HepG2 (cell line): ENCODE measurements around the gene MNAT1. TPM values are rescaled to one million over a fixed set of nuclear protein-coding genes. Genes with fewer than 3 reads are reported as not detected.

Experiments
- CHD2 ChIP-seq: IDR thresholded peaks from 2 replicates; pipeline ENCODE4 v1.6.1; 2011; ENCODE audit warnings: low read depth, low read length, improper control_type of control experiment
- DNMT3B ChIP-seq: conservative IDR thresholded peaks from 2 replicates; pipeline ENCODE4 v1.6.1; 2016; ENCODE audit warnings: missing biosample characterization, control low read depth
- EHMT2 ChIP-seq: fragments of 200-600 bp; sonication (generic); IDR thresholded peaks from 2 replicates; pipeline ENCODE4 v1.7.0; 2017; ENCODE audit warnings: antibody characterized with exemption, low read depth, low read length, borderline replicate concordance
- GATAD1 ChIP-seq: IDR thresholded peaks from 2 replicates; pipeline ENCODE4 v1.6.1; 2016; ENCODE audit warnings: missing genetic modification reagents, missing compliant biosample characterization
- HHEX ChIP-seq: IDR thresholded peaks from 2 replicates; pipeline ENCODE4 v1.6.1; 2016; ENCODE audit warnings: control low read depth
- HMG20A ChIP-seq: IDR thresholded peaks from 2 replicates; pipeline ENCODE4 v1.6.1; 2016; ENCODE audit warnings: borderline replicate concordance
- HNRNPL ChIP-seq: fragments of 200-400 bp; formaldehyde crosslinking; IDR thresholded peaks from 2 replicates; pipeline ENCODE4 v1.6.1; 2017; ENCODE audit warnings: mild to moderate bottlenecking, low read depth, low read length
- HNRNPUL1 ChIP-seq: fragments of 200-400 bp; formaldehyde crosslinking; IDR thresholded peaks from 2 replicates; pipeline ENCODE4 v1.6.1; 2017; ENCODE audit warnings: low read depth, mild to moderate bottlenecking, low read length, moderate library complexity
- HOXD1 ChIP-seq: sonication (generic); formaldehyde crosslinking; IDR thresholded peaks from 2 replicates; pipeline ENCODE4 v1.5.0; 2020; ENCODE audit warnings: missing genetic modification reagents
- KAT7 ChIP-seq: IDR thresholded peaks from 2 replicates; pipeline ENCODE4 v1.6.1; 2018; ENCODE audit warnings: borderline replicate concordance, missing compliant biosample characterization
- MXI1 ChIP-seq: IDR thresholded peaks from 3 replicates; pipeline ENCODE4 v1.6.1; 2012; ENCODE audit warnings: low read depth, low read length, inconsistent platforms, borderline replicate concordance
- NFKBIZ ChIP-seq: IDR thresholded peaks from 2 replicates; pipeline ENCODE4 v1.6.1; 2018; ENCODE audit warnings: missing genetic modification reagents, missing compliant biosample characterization
- PHF21A ChIP-seq: sonication (generic); formaldehyde crosslinking; IDR thresholded peaks from 2 replicates; pipeline ENCODE4 v1.5.0; 2020; ENCODE audit warnings: mild to moderate bottlenecking, missing genetic modification reagents
- PHF5A ChIP-seq: IDR thresholded peaks from one replicate; pipeline ENCODE4 v1.6.1; 2018; ENCODE audit warnings: low read depth, missing genetic modification reagents; ENCODE audit not compliant: unreplicated experiment
- POLR2AphosphoS2 ChIP-seq: IDR thresholded peaks from 2 replicates; pipeline ENCODE4 v1.6.1; 2011; ENCODE audit warnings: low read depth, low read length, improper control_type of control experiment
- RBFOX2 ChIP-seq: fragments of 200-400 bp; formaldehyde crosslinking; IDR thresholded peaks from 2 replicates; pipeline ENCODE4 v1.6.1; 2017; ENCODE audit warnings: low read depth, mild to moderate bottlenecking, low read length
- SAFB2 ChIP-seq: sonication (generic); formaldehyde crosslinking; IDR thresholded peaks from 2 replicates; pipeline ENCODE4 v1.5.1; 2020; ENCODE audit warnings: missing genetic modification reagents, low read depth, mild to moderate bottlenecking, borderline replicate concordance
- SAP130 ChIP-seq: IDR thresholded peaks from 2 replicates; pipeline ENCODE4 v1.6.1; 2016; ENCODE audit warnings: low read depth
- SKI ChIP-seq: fragments of 450-650 bp; IDR thresholded peaks from one replicate; pipeline ENCODE4 v1.6.1; 2018; ENCODE audit warnings: mild to moderate bottlenecking; ENCODE audit not compliant: partially characterized antibody
- SRSF4 ChIP-seq: fragments of 200-400 bp; formaldehyde crosslinking; IDR thresholded peaks from one replicate; pipeline ENCODE4 v1.6.1; 2018; ENCODE audit warnings: mild to moderate bottlenecking, low read depth, low read length, moderate library complexity; ENCODE audit not compliant: poor library complexity, severe bottlenecking
- TARDBP ChIP-seq: sonication (generic); formaldehyde crosslinking; IDR thresholded peaks from 2 replicates; pipeline ENCODE4 v1.8.0; 2022; ENCODE audit warnings: mild to moderate bottlenecking, missing genetic modification reagents
- TBX2 ChIP-seq: sonication (generic); formaldehyde crosslinking; IDR thresholded peaks from 2 replicates; pipeline ENCODE4 v1.5.0; 2020; ENCODE audit warnings: missing genetic modification reagents, mild to moderate bottlenecking, borderline replicate concordance
- TRIM24 ChIP-seq: sonication (generic); formaldehyde crosslinking; IDR thresholded peaks from 2 replicates; pipeline ENCODE4 v1.8.0; 2022; ENCODE audit warnings: mild to moderate bottlenecking, missing genetic modification reagents
- ZBTB38 ChIP-seq: sonication (generic); formaldehyde crosslinking; IDR thresholded peaks from 2 replicates; pipeline ENCODE4 v1.5.1; 2020; ENCODE audit warnings: mild to moderate bottlenecking, missing genetic modification reagents
- ZNF136 ChIP-seq: sonication (generic); formaldehyde crosslinking; IDR thresholded peaks from 2 replicates; pipeline ENCODE4 v1.8.1; 2022; ENCODE audit warnings: low read depth, mild to moderate bottlenecking, moderate library complexity, missing genetic modification reagents
- ZNF160 ChIP-seq: sonication (generic); formaldehyde crosslinking; IDR thresholded peaks from 2 replicates; pipeline ENCODE4 v1.8.0; 2022; ENCODE audit warnings: mild to moderate bottlenecking, inconsistent platforms, missing genetic modification reagents
- ZNF205 ChIP-seq: IDR thresholded peaks from 2 replicates; pipeline ENCODE4 v1.6.1; 2018; ENCODE audit warnings: missing biosample characterization, missing genetic modification reagents
- ZNF451 ChIP-seq: sonication (generic); formaldehyde crosslinking; IDR thresholded peaks from 2 replicates; pipeline ENCODE4 v1.5.0; 2020; ENCODE audit warnings: mild to moderate bottlenecking, missing genetic modification reagents
- ZNF484 ChIP-seq: sonication (generic); formaldehyde crosslinking; IDR thresholded peaks from 2 replicates; pipeline ENCODE4 v1.5.1; 2020; ENCODE audit warnings: mild to moderate bottlenecking, low read depth, missing genetic modification reagents, borderline replicate concordance
- ZNF674 ChIP-seq: sonication (generic); formaldehyde crosslinking; IDR thresholded peaks from 2 replicates; pipeline ENCODE4 v1.5.0; 2020; ENCODE audit warnings: low read depth, mild to moderate bottlenecking, missing genetic modification reagents
- polyA plus RNA-seq, 8 experiments: library from polyadenylated mRNA; depleted of rRNA in 3 of 8; stranded (reverse) in 7 of 8; unstranded in 1 of 8; fragments of >200 nt; fragmentation: Illumina TruSeq in 4 of 8; extraction: Trizol in 4 of 8; gene quantifications; 2 replicates each; pipeline versions ENCODE4 v1.2.1 to v1.2.3, GENCODE V29; 2011 to 2016; ENCODE audit warnings: low read depth in 4 of 8, missing spikeins in 1 of 8, mixed read lengths in 1 of 8; ENCODE audit not compliant: insufficient read depth in 1 of 8
- total RNA-seq, 5 experiments: library from RNA; depleted of rRNA; stranded (reverse); fragments of >200 nt; fragmentation: Illumina TruSeq; extraction: Trizol; gene quantifications; 2 replicates each; pipeline ENCODE4 v1.2.3, GENCODE V29; 2016; ENCODE audit warnings: low read depth in 1 of 5
- TF ChIP-seq, protein P1 (sequence below): sonication (generic); formaldehyde crosslinking; IDR thresholded peaks from 2 replicates; pipeline ENCODE4 v1.8.0; 2022; ENCODE audit warnings: mild to moderate bottlenecking, missing genetic modification reagents

Gene MNAT1
- total and polyA plus RNA-seq, 2 of the 13 experiments (the other 11 are each of a cell fraction or from before 2014, with no cell fraction given): 49.2 to 94.8 TPM

GRCh38 chr14:60722357-60723115 is 12.0 kb upstream of the MNAT1 start (continued):
- TF ChIP-seq, protein P1, sequence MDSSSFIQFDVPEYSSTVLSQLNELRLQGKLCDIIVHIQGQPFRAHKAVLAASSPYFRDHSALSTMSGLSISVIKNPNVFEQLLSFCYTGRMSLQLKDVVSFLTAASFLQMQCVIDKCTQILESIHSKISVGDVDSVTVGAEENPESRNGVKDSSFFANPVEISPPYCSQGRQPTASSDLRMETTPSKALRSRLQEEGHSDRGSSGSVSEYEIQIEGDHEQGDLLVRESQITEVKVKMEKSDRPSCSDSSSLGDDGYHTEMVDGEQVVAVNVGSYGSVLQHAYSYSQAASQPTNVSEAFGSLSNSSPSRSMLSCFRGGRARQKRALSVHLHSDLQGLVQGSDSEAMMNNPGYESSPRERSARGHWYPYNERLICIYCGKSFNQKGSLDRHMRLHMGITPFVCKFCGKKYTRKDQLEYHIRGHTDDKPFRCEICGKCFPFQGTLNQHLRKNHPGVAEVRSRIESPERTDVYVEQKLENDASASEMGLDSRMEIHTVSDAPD (CRISPR knock-in tag): peak; percentile 41; the same call in 1 of the 2 replicates
- TF ChIP-seq SKI (no peak), HOXD1 (no peak), TARDBP (peak; percentile 59; the same call in 1 of the 2 replicates), HHEX (CRISPR knock-in tag) (0 out of 2 replicates have a peak, but pooled peaks have one; percentile 22), CHD2 (peak; percentile 30; the same call in 1 of the 2 replicates), SAFB2 (peak; percentile 67; the same call in 1 of the 2 replicates), ZNF484 (no peak), KAT7 (CRISPR knock-in tag) (peak; percentile 65; the same call in 1 of the 2 replicates), MXI1 (peak; percentile 95; the same call in 2 of the 3 replicates), POLR2AphosphoS2 (no peak), SRSF4 (no peak), NFKBIZ (no peak), HNRNPL (0 out of 2 replicates have a peak, but pooled peaks have one; percentile 39), EHMT2 (no peak), PHF21A (CRISPR knock-in tag) (peak; percentile 42; the same call in 1 of the 2 replicates), ZNF451 (CRISPR knock-in tag) (0 out of 2 replicates have a peak, but pooled peaks have one; percentile 17), HNRNPUL1 (peak; percentile 84), GATAD1 (peak; percentile 23; the same call in 1 of the 2 replicates), DNMT3B (CRISPR knock-in tag) (0 out of 2 replicates have a peak, but pooled peaks have one; percentile 46), ZNF674 (CRISPR knock-in tag) (no peak), SAP130 (CRISPR knock-in tag) (peak; percentile 97), ZBTB38 (CRISPR knock-in tag) (peak; percentile 60), HMG20A (peak; percentile 27; the same call in 1 of the 2 replicates), ZNF205 (peak; percentile 41; the same call in 1 of the 2 replicates), TRIM24 (no peak), RBFOX2 (peak; percentile 80), ZNF160 (CRISPR knock-in tag) (peak; percentile 31; the same call in 1 of the 2 replicates), TBX2 (CRISPR knock-in tag) (no peak), ZNF136 (no peak), PHF5A (CRISPR knock-in tag) (no peak)
